Measurements from ENCODE around the gene CDH16.

- TF ChIP-seq CTCF (IDR thresholded peaks at IDR 0.05) = no peak
- no peak for TF ChIP-seq POLR2A (IDR thresholded peaks at IDR 0.05)
- TF ChIP-seq EP300 (IDR thresholded peaks at IDR 0.05; ENCODE audit: low read depth) = no peak
- TF ChIP-seq POLR2AphosphoS5 (IDR thresholded peaks at IDR 0.05) = no peak
Measured at GRCh38 chr16:66944054-66944441, 25.4 kb upstream of the CDH16 start.
